ENCODE measurements around the gene DDX10. TPM values are rescaled to one million over a fixed set of nuclear protein-coding genes. Genes with fewer than 3 reads are reported as not detected.

DDX10 gene
- total and polyA plus RNA-seq, 7 donors = 12.0 to 41.0 (median 18.2) TPM

DNA sequence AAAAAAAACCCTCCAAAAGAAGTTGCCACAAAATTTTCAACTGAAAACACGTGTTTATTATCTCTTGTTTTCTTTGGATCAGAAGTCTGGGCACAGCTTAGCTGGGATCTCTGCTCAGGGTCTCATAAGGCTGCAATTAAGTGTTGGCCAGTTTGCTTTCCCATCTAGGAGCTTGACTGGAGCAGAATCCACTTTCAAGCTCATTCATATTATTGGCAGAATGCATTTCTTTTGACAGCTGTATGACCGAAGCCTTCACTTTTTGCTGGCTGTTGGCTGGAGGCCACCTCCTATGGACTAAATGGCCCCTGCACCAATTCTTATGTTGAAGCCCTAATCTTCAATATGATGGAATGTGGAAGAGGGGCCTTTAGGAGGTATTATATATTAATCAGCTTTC is 139.6 kb downstream of the DDX10 start:
- intact Hi-C loops (cut with DNase I) = no loop called here
- Histone ChIP-seq H3K36me3 (no peaks in the 10 kb centered on the region), H3K27me3 (no peaks in the 10 kb centered on the region), H3K4me1 (no peaks in the 10 kb centered on the region), H3K9me3 (no peaks in the 10 kb centered on the region), H3K4me3 (no peak overlapping the region), H3K27ac (no peak overlapping the region)
- no peak for DNase-seq
- WGBS, 2 donors = 84 to 91% methylated on average over 2 of the region's 2 CpGs
- TF ChIP-seq POLR2AphosphoS5 (IDR thresholded peaks at IDR 0.05) = no peak
- no peak for TF ChIP-seq EP300 (IDR thresholded peaks at IDR 0.05)
- no peak for TF ChIP-seq POLR2A (IDR thresholded peaks at IDR 0.05)
- TF ChIP-seq, protein P1, sequence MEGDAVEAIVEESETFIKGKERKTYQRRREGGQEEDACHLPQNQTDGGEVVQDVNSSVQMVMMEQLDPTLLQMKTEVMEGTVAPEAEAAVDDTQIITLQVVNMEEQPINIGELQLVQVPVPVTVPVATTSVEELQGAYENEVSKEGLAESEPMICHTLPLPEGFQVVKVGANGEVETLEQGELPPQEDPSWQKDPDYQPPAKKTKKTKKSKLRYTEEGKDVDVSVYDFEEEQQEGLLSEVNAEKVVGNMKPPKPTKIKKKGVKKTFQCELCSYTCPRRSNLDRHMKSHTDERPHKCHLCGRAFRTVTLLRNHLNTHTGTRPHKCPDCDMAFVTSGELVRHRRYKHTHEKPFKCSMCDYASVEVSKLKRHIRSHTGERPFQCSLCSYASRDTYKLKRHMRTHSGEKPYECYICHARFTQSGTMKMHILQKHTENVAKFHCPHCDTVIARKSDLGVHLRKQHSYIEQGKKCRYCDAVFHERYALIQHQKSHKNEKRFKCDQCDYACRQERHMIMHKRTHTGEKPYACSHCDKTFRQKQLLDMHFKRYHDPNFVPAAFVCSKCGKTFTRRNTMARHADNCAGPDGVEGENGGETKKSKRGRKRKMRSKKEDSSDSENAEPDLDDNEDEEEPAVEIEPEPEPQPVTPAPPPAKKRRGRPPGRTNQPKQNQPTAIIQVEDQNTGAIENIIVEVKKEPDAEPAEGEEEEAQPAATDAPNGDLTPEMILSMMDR (IDR thresholded peaks at IDR 0.05) = no peak

DNA sequence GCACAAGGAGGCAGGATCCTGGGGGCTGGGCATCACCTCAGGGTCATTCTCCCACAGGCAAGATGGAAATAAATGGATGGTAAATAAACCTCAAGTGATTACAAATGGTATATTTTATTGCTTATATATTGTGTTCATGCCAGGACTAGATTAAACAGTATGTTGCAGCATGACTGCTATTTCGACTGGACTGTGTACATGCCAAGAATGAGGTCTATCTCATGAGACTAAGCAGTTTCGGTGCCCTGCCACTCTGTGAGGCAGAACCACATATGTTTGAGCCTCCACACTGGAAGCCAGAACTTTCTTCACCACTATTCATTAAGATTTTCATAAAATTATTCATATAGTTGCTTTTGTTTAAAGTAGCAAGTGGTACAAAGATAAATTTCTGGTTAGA is 140.2 kb downstream of the DDX10 start:
- Histone ChIP-seq H3K4me3 (no peak overlapping the region), H3K27ac (no peak overlapping the region), H3K9me3 (no peaks in the 10 kb centered on the region), H3K4me1 (no peaks in the 10 kb centered on the region), H3K27me3 (no peaks in the 10 kb centered on the region), H3K36me3 (no peaks in the 10 kb centered on the region)
- intact Hi-C loops (cut with DNase I) = no loop called here
- WGBS, 2 donors = 35 to 68% methylated on average over 2 of the region's 2 CpGs
- DNase-seq = no peak
- TF ChIP-seq POLR2A (IDR thresholded peaks at IDR 0.05) (no peak), EP300 (IDR thresholded peaks at IDR 0.05) (no peak), POLR2AphosphoS5 (IDR thresholded peaks at IDR 0.05) (no peak)
- TF ChIP-seq, protein P1 (IDR thresholded peaks at IDR 0.05) = no peak

GRCh38 chr11:108807262-108807661 is 142.4 kb downstream of the DDX10 start:
- intact Hi-C loops (cut with DNase I) = no loop called here
- no peak for TF ChIP-seq EP300 (IDR thresholded peaks at IDR 0.05)
- TF ChIP-seq POLR2A (IDR thresholded peaks at IDR 0.05) = no peak
- TF ChIP-seq, protein P1 (IDR thresholded peaks at IDR 0.05) = no peak
- no peak for TF ChIP-seq POLR2AphosphoS5 (IDR thresholded peaks at IDR 0.05)
- 82 to 85% methylated on average over 2 of the region's 2 CpGs for WGBS, 2 donors
- H3K27ac ChIP-seq = no peak overlapping the region
- H3K27me3 ChIP-seq = no peaks in the 10 kb centered on the region
- H3K9me3 ChIP-seq = no peaks in the 10 kb centered on the region
- H3K36me3 ChIP-seq = no peaks in the 10 kb centered on the region
- H3K4me3 ChIP-seq = no peak overlapping the region
- no peak for DNase-seq
- no peaks in the 10 kb centered on the region for H3K4me1 ChIP-seq

DNA sequence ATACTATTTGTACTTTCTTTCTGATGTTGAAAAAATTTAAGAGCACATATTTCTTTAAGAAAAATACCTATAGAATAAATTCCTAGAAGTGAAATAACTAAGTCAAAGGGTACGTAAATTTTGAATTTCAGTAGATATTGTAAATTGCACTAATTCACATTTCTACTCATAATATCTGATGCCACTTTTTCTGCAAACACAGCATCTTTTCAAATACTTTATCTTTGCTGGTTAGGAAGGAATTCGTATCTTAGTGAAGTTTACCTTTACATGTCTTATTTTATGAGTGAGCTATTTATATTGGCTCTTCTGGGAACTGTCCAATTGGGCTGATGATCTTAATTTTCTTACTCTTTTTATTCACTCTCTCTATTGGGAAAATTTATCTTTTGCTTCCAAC is 148.2 kb downstream of the DDX10 start:
- intact Hi-C loops (cut with DNase I) = no loop called here
- DNase-seq = no peak
- Histone ChIP-seq H3K27ac (no peak overlapping the region), H3K36me3 (no peaks in the 10 kb centered on the region), H3K9me3 (no peaks in the 10 kb centered on the region), H3K4me1 (peaks cover 0 to 6% (median 0%) of the 10 kb centered on the region in 4 donors), H3K4me3 (no peak overlapping the region), H3K27me3 (no peaks in the 10 kb centered on the region)
- 78 to 85% methylated on average over 2 of the region's 2 CpGs for WGBS, 2 donors
- TF ChIP-seq EP300 (IDR thresholded peaks at IDR 0.05) = no peak
- TF ChIP-seq POLR2A (IDR thresholded peaks at IDR 0.05) = no peak
- TF ChIP-seq POLR2AphosphoS5 (IDR thresholded peaks at IDR 0.05) = no peak
- TF ChIP-seq, protein P1 (IDR thresholded peaks at IDR 0.05) = no peak

DNA sequence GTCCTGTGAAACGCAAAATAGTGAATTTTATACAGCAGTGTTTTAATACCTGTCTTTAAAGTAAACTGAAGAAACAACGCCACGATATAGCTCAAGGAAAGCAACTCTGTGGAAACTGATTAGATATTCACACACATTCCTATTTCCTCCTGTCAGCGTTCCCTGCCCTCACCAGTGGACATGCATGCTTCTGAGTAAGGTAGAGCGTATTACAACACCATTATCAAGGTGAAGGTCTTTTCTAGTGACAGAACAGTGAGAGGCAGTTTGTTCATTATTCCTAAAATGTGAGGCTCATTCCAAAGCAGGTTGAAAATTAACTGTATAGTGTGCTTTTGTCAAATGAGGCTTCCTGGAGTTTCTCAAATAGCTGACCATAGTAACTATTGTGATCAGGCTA is 153.1 kb downstream of the DDX10 start:
- no peak overlapping the region for H3K4me3 ChIP-seq
- 95 to 96% methylated on average over 5 of the region's 5 CpGs for WGBS, 2 donors
- peaks cover 0 to 5% (median 0%) of the 10 kb centered on the region in 4 donors for H3K4me1 ChIP-seq
- H3K9me3 ChIP-seq = no peaks in the 10 kb centered on the region
- H3K27me3 ChIP-seq = no peaks in the 10 kb centered on the region
- DNase-seq = no peak
- intact Hi-C loops (cut with DNase I) = no loop called here
- TF ChIP-seq POLR2A (IDR thresholded peaks at IDR 0.05) (no peak), POLR2AphosphoS5 (IDR thresholded peaks at IDR 0.05) (no peak), EP300 (IDR thresholded peaks at IDR 0.05) (no peak)
- TF ChIP-seq, protein P1 (IDR thresholded peaks at IDR 0.05) = no peak
- no peaks in the 10 kb centered on the region for H3K36me3 ChIP-seq
- no peak overlapping the region for H3K27ac ChIP-seq
